Urothelium cell line (cell line): Measurements from ENCODE around the gene MYO5C.

ENCODE experiments used
- DNase-seq: peaks from one replicate; pipeline ENCODE4 v3.0.0; 2011; ENCODE audit warnings: low spot score, mixed read lengths
- FAIRE-seq: peaks from 2 replicates; lab custom pipeline; 2011; peaks lifted over from hg19 to GRCh38; lab: Jason Lieb, UNC

Gene MYO5C

GRCh38 chr15:52278636-52279367 lies 16.8 kb downstream of the MYO5C start:
- DNase-seq (no peak), FAIRE-seq (no peak)

GRCh38 chr15:52278135-52278534 lies 17.5 kb downstream of the MYO5C start:
- no peak for DNase-seq
- FAIRE-seq, result no peak

- FAIRE-seq (no peak), DNase-seq (no peak)
Observed at GRCh38 chr15:52277575-52277974, 18.0 kb downstream of the MYO5C start.

- FAIRE-seq (no peak), DNase-seq (no peak)
Observed at GRCh38 chr15:52276256-52276770, 19.3 kb downstream of the MYO5C start.

- DNase-seq, result no peak
- FAIRE-seq, result no peak
Observed at GRCh38 chr15:52263563-52264282, 31.9 kb downstream of the MYO5C start.

GRCh38 chr15:52262364-52262763 lies 33.2 kb downstream of the MYO5C start:
- FAIRE-seq (no peak), DNase-seq (no peak)

- DNase-seq (peak; percentile 40), FAIRE-seq (no peak)
Observed at GRCh38 chr15:52261498-52262242, 33.9 kb downstream of the MYO5C start.

GRCh38 chr15:52261026-52261425 lies 34.6 kb downstream of the MYO5C start:
- DNase-seq (no peak), FAIRE-seq (no peak)

GRCh38 chr15:52259503-52259902 lies 36.1 kb downstream of the MYO5C start:
- DNase-seq (no peak), FAIRE-seq (no peak)

- DNase-seq (no peak), FAIRE-seq (no peak)
Observed at GRCh38 chr15:52258461-52258860, 37.1 kb downstream of the MYO5C start.

- FAIRE-seq (no peak), DNase-seq (peak; percentile 48)
Observed at GRCh38 chr15:52257734-52258062, 37.9 kb downstream of the MYO5C start.

- FAIRE-seq, result no peak
- DNase-seq, result no peak
Observed at GRCh38 chr15:52256930-52257733, 38.5 kb downstream of the MYO5C start.

- DNase-seq (peak; percentile 61), FAIRE-seq (no peak)
Observed at GRCh38 chr15:52256366-52256765, 39.2 kb downstream of the MYO5C start.

GRCh38 chr15:52255935-52256334 lies 39.7 kb downstream of the MYO5C start:
- DNase-seq (no peak), FAIRE-seq (no peak)

- FAIRE-seq, result no peak
- no peak for DNase-seq
Observed at GRCh38 chr15:52255008-52255407, 40.6 kb downstream of the MYO5C start.

- DNase-seq, result no peak
- FAIRE-seq, result no peak
Observed at GRCh38 chr15:52254391-52254790, 41.2 kb downstream of the MYO5C start.

GRCh38 chr15:52252781-52253180 lies 42.8 kb downstream of the MYO5C start:
- DNase-seq (peak; percentile 69), FAIRE-seq (no peak)

GRCh38 chr15:52251144-52251860 lies 44.3 kb downstream of the MYO5C start:
- no peak for FAIRE-seq
- no peak for DNase-seq

- FAIRE-seq (no peak), DNase-seq (no peak)
Observed at GRCh38 chr15:52247461-52247860, 48.1 kb downstream of the MYO5C start.
